Ishikawa (cell line): ENCODE results near the gene TFCP2L1.

ENCODE experiments used
- CEBPB ChIP-seq: IDR thresholded peaks from 2 replicates; pipeline ENCODE4 v1.6.1; 2012
- CREB1 ChIP-seq: IDR thresholded peaks from 2 replicates; pipeline ENCODE4 v1.6.1; 2012; ENCODE audit warnings: low read depth
- EGR1 ChIP-seq: IDR thresholded peaks from 2 replicates; pipeline ENCODE4 v1.6.1; 2012
- EP300 ChIP-seq: IDR thresholded peaks from 2 replicates; pipeline ENCODE4 v1.6.1; 2012; ENCODE audit warnings: borderline replicate concordance
- FOXM1 ChIP-seq: IDR thresholded peaks from 2 replicates; pipeline ENCODE4 v1.6.1; 2012; ENCODE audit warnings: low read depth, borderline replicate concordance
- MAX ChIP-seq: IDR thresholded peaks from 2 replicates; pipeline ENCODE4 v1.6.1; 2012
- NFIC ChIP-seq: IDR thresholded peaks from 2 replicates; pipeline ENCODE4 v1.6.1; 2012
- RAD21 ChIP-seq: IDR thresholded peaks from 2 replicates; pipeline ENCODE4 v1.6.1; 2012; ENCODE audit warnings: low read depth
- TAF1 ChIP-seq: IDR thresholded peaks from 2 replicates; pipeline ENCODE4 v1.6.1; 2012; ENCODE audit warnings: low read depth, mild to moderate bottlenecking
- TCF12 ChIP-seq: IDR thresholded peaks from 2 replicates; pipeline ENCODE4 v1.6.1; 2012; ENCODE audit warnings: low read depth
- TEAD4 ChIP-seq: IDR thresholded peaks from 2 replicates; pipeline ENCODE4 v1.6.1; 2012
- YY1 ChIP-seq: IDR thresholded peaks from 2 replicates; pipeline ENCODE4 v1.6.1; 2012; ENCODE audit warnings: low read depth
- ZBTB7A ChIP-seq: IDR thresholded peaks from 2 replicates; pipeline ENCODE4 v1.6.1; 2012; ENCODE audit warnings: low read depth
- TF ChIP-seq, protein P1 (sequence below): IDR thresholded peaks from 2 replicates; pipeline ENCODE4 v1.6.1; 2012; ENCODE audit warnings: low read depth, mild to moderate bottlenecking
- TF ChIP-seq, protein P2 (sequence below): IDR thresholded peaks from 2 replicates; pipeline ENCODE4 v1.6.1; 2012

TFCP2L1 gene

DNA sequence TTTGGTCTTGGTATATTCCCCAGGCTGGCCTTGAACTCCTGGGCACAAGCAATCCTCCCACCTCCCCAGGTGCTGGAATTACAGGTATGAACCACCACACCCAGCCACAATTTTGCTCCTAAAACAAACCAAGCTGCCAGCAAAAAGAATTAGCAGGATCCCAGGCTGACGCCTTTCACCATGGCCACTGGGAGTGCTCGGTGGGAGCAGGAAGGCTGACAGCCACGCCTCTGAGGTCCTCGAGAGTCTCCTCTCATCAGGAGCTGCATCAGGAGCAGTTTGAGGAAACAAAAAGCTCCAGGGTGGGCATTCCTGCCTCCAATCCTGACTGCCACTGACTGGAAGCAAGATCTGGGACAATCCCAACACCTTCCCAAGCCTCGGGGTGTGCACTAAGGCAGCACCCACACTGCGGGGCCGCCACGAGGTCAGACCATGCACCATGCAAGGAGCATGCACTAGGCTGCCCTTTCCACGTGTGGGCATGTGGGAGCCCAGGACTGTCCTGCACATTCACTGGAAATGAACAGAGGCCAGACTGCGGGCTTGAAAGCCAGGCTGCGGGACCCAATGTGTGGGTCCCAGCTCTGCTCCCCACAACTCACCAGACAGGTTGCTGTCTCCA lies 51.4 kb downstream of the TFCP2L1 start:
- TF ChIP-seq CEBPB (no peak), YY1 (no peak), TCF12 (no peak), MAX (no peak), TEAD4 (no peak), CREB1 (no peak), TAF1 (no peak), NFIC (no peak), EP300 (no peak), RAD21 (no peak), ZBTB7A (no peak), FOXM1 (no peak), EGR1 (no peak)
- TF ChIP-seq, protein P1, sequence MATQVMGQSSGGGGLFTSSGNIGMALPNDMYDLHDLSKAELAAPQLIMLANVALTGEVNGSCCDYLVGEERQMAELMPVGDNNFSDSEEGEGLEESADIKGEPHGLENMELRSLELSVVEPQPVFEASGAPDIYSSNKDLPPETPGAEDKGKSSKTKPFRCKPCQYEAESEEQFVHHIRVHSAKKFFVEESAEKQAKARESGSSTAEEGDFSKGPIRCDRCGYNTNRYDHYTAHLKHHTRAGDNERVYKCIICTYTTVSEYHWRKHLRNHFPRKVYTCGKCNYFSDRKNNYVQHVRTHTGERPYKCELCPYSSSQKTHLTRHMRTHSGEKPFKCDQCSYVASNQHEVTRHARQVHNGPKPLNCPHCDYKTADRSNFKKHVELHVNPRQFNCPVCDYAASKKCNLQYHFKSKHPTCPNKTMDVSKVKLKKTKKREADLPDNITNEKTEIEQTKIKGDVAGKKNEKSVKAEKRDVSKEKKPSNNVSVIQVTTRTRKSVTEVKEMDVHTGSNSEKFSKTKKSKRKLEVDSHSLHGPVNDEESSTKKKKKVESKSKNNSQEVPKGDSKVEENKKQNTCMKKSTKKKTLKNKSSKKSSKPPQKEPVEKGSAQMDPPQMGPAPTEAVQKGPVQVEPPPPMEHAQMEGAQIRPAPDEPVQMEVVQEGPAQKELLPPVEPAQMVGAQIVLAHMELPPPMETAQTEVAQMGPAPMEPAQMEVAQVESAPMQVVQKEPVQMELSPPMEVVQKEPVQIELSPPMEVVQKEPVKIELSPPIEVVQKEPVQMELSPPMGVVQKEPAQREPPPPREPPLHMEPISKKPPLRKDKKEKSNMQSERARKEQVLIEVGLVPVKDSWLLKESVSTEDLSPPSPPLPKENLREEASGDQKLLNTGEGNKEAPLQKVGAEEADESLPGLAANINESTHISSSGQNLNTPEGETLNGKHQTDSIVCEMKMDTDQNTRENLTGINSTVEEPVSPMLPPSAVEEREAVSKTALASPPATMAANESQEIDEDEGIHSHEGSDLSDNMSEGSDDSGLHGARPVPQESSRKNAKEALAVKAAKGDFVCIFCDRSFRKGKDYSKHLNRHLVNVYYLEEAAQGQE = no peak
- TF ChIP-seq, protein P2, sequence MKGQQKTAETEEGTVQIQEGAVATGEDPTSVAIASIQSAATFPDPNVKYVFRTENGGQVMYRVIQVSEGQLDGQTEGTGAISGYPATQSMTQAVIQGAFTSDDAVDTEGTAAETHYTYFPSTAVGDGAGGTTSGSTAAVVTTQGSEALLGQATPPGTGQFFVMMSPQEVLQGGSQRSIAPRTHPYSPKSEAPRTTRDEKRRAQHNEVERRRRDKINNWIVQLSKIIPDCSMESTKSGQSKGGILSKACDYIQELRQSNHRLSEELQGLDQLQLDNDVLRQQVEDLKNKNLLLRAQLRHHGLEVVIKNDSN = no peak

DNA sequence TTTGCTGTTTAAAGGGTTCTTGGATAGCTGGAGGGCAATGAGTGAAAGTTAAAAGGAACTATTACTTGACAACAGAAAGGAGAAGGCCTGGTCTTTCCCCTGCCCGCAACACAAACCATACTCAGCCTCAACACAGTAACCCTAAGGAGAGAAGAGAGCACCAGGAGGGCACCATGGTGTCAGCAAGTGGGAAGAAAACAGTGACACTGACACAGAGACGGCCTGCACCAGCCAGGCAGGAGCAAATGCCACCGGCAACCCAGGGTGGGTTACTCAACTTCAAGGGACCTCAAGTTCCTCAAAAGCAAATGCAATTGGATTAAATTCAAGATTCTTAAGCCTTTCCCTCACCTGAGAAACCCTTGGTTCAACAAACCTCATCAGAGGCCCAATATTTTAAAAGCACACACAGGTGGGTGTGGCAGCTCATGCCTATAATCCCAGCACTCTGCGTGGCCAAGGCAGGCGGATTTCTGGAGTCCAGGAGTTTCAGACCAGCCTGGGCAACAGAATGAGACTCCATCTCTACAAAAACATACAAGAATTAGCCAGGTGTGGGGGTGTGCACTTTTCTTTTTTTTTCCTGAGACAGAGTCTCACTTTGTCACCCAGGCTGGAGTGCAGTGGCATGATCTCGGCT lies 52.3 kb downstream of the TFCP2L1 start:
- TF ChIP-seq TCF12 (no peak), ZBTB7A (no peak), EGR1 (no peak), YY1 (no peak), CEBPB (no peak), TEAD4 (no peak), MAX (no peak), TAF1 (no peak), EP300 (no peak)
- TF ChIP-seq, protein P2 = no peak
- TF ChIP-seq, protein P1 = no peak

- TF ChIP-seq ZBTB7A = no peak
- no peak for TF ChIP-seq CREB1
- TF ChIP-seq EGR1 = no peak
- TF ChIP-seq, protein P1 = no peak
- no peak for TF ChIP-seq TEAD4
- TF ChIP-seq CEBPB = no peak
- TF ChIP-seq, protein P2 = no peak
- no peak for TF ChIP-seq NFIC
- TF ChIP-seq TAF1 = no peak
- TF ChIP-seq MAX = no peak
- no peak for TF ChIP-seq EP300
- no peak for TF ChIP-seq TCF12
- TF ChIP-seq FOXM1 = no peak
- no peak for TF ChIP-seq RAD21
Measured at GRCh38 chr2:121231385-121232000, 53.5 kb downstream of the TFCP2L1 start.
